Nucleus accumbens (tissue), 56 donors: ENCODE data around the gene C9.
"Not testable (repeated sequence)": the region's sequence is repeated elsewhere in the genome, so short reads cannot be mapped to it uniquely, and the experiment has no call there.

ENCODE experiments used
- DNase-seq, 56 donors: peaks; one replicate each; lab custom pipeline; 2025; lab: John Stamatoyannopoulos, UW

The C9 gene

DNA sequence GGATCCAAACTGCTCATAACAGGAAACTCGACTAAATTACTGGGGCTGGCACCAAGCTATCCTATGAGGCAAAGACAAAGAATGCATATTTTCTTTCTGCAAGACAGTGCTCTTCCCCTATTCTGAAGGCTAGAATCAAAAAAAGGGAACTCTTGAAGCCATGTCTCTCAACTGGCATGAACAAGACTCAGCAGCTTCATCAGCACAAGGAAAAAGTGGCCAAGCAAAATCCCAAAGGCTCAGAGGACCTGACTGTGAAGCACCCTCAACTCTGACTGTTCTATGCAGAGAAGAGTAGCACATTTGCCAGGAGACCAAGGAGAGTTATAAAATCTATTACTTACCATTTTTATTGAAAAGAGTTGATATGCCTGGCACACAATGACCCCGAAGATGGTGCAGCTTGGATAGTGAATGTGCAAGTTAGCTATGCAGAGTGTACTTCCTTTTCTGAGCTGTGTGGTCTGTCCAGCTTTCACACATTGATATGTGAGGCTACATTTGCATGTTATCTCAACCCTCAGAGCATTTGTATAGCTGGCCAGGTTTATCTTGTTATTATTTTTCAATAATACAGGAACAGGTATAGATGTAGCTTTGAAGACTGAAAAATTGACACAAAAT is 94.0 kb downstream of the C9 start:
- DNase-seq = peak in 1 of 56 donors; percentile 0

- DNase-seq = no peak
Measured at GRCh38 chr5:39267186-39267585, 97.1 kb downstream of the C9 start.

DNA sequence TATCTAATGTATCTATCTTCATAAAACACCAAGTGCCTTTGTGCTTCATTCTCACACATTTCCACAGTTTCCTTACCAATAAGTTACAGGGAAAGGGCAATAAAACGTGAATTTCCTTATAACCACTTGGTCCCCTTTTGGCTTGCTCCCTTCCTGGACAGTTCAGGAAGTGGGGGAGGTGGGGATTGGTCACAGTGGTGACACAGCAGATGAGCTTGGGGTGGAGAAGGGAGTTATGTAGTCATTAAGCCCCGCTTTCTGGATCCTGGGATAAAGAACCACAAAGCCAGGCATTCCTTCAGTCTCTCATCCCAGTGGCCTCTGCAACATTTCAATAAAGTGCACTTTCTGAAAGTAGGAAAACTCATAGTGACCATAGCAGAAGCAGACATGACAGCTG is 97.9 kb downstream of the C9 start:
- no peak for DNase-seq

DNA sequence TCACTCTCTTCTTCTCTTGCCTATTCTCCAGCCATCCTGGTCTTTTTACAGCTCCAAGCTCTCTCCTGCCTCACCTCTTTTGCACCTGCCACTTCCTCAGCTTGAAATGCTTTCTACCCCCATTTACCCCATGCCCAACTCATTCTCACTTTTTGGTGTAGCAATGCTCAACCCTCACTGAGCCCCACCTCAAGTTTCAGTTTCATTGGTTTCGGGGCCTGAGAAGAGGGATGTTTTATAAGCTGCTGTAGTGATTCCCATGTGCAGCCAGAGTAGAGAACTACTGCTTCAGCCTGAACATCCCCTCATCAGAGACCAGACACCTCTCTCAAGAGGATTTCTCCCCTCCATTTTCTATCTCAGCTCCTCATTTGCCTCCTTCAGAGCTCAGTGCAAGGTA is 99.8 kb downstream of the C9 start:
- no peak for DNase-seq

DNA sequence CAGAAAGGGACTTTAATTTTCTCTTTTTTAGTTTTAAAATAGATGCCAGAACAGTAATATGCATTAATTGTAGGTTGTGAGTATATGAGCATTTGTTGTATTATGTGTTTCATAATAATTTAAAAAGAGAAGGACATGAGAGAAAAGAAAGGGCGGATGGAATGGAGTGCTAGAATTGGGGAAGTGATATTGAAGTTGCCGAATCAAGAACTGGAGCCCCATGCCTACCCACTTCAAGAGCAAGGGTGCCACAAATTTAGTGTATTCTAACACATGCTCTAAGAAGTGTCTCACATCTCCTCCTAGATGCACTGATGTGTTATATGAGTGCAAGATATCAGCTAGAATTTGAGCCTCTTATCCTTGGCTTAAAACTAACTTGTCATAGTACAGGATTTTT is 101.3 kb downstream of the C9 start:
- DNase-seq = no peak

DNA sequence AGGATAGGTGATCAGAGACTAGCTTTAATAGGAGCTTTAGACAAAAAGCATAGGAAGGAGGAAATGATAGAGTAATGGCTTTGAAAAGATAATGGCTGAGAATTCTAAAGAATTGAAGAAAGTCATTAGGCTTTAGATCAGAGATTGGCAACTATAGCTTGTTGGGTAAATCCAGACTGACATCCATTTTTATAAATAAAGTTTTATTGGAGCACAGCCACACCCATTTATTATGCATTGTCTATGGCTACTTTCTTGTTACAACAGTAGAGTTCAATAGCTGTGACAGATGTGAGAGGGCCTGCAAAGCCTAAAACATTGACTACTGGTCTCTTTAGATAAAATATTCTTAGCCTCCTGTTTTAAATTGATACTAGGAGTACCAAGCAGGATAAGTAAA is 104.2 kb downstream of the C9 start:
- DNase-seq = no peak

DNA sequence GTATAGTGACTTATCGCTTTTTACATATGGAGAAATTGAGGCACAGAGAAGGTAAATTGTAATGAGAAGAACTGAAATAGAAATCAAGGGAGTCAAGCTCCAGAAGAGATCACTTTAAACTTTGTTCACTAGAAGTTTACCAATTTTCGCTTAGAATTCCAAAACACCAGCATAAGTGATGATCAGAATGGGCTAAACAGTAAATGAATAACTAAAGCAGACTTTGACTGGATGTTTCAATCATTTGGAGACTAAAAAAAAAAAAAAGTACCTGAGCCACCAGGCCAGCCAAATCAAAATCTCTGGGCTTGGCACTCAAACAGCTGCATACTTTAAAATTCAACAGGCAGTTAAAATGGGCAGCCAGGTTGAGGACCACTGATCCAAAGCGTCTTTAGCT is 106.7 kb downstream of the C9 start:
- no peak for DNase-seq

DNA sequence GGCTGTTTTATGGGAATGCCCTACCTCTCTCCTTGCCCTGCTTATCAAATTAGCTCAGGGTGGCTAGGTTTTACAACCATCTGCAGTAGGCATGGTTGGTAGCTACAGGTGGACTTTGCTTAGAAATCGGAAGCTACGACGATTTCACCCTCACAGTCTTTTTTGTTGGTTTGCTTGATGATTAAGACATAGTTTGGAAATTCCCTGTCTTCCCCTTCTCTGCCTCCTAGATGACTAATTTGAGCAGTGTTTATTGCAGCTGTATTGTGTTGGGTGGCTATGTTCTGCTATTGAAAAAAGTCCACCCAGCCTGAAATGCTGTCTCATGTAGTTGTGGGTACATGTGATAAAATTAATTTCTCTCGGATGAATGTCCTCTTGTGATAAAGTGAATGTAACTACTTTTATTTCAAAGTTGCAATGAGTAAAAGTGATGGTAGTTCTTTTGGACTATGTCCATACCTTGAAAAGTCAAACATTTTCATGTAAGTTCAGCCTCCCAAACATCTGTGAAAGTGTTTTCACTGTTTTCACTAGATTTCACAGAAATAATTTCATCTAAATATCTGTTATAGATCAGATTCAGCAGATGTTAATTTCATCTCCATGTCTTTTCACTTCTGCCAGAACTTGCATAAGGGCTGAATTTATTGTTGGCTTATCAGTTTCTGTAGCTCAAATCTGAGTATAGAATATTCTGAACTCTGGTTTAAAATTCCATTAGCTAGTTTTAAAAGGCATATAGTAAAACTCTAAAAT is 107.6 kb downstream of the C9 start:
- DNase-seq = no peak

GRCh38 chr5:39255406-39255805 is 108.9 kb downstream of the C9 start:
- DNase-seq = no peak

- DNase-seq = no peak
Measured at GRCh38 chr5:39254671-39255070, 109.6 kb downstream of the C9 start.

- DNase-seq = no peak
Measured at GRCh38 chr5:39253196-39253595, 111.1 kb downstream of the C9 start.

- no peak for DNase-seq
Measured at GRCh38 chr5:39249564-39250274, 114.6 kb downstream of the C9 start.

DNA sequence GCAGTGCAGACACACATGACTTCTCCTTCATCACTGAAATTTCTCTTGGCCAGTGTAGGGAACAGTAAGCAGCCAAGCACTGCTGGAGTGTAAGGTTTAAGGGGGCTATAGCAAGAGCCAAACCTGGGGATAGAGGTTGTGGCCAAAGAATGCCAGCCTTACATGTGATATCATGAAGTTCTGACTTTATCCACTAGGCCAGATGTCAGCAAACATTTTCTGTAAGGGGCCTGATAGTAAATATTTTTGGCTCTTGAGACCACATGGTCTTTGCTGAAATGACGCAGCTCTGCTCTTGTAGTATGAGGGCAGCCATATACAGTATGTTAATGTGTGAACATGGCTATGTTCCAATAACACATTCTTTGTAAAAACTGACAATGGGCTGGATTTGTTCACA is 115.2 kb downstream of the C9 start:
- no peak for DNase-seq

DNA sequence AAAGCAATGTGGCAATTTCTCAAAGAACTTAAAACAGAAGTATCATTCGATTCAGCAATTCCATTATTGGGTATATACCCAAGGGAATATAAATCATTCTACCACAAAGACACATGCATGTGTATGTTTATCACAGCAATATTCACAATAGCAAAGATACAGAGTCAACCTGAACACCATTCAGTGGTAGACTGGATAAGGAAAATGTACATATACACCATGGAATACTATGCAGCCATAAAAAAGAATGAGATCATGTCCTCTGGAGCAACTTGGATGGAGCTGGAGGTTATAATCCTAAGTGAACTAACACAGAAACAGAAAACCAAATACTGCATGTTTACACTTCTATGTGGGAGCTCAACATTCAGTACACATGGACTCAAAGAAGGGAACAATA is 123.5 kb downstream of the C9 start:
- DNase-seq = no peak

GRCh38 chr5:39238366-39239105 is 125.8 kb downstream of the C9 start:
- DNase-seq = no peak

DNA sequence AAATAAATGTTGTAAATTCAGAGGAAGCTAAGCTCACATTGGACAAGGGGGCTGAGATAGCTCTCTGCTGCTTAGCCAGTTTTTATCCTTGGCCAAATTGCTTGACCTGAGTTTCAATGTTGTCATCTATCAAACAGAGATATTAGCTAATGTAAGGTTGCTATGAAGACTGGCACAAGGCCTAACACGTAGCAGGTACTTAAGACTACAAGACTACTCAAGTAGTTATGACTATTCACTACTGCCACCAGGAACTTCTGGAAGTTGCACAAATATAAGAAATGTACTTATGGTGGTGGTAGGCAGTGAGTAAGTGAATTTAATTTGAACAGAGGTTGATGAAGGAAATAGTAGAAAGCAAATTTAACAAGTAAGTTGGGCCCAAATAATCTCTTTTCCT is 127.6 kb downstream of the C9 start:
- DNase-seq = no peak

GRCh38 chr5:39235648-39236047 is 128.6 kb downstream of the C9 start:
- no peak for DNase-seq

GRCh38 chr5:39234494-39234893 is 129.8 kb downstream of the C9 start:
- DNase-seq = not testable (repeated sequence)
